GM10266 (cell line): ENCODE results near the gene CRYM.

Experiments used
- DNase-seq: peaks from one replicate; pipeline ENCODE4 v3.0.0; 2012; ENCODE audit errors: extremely low spot score
- CTCF ChIP-seq: IDR thresholded peaks from 2 replicates; pipeline ENCODE4 v1.5.1; 2012; ENCODE audit warnings: mild to moderate bottlenecking, low read depth; ENCODE audit not compliant: control insufficient read depth, insufficient read depth; ENCODE audit errors: missing control alignments

The CRYM gene

GRCh38 chr16:21233521-21234150 lies 44.5 kb downstream of the CRYM start, which contains the start of gene ANKS4B:
Gene ANKS4B (plus strand): TSS chr16:21233699. CDS start chr16:21233738, 39 bp downstream.
- DNase-seq, result no peak

GRCh38 chr16:21233045-21233520 lies 45.0 kb downstream of the CRYM start:
- TF ChIP-seq CTCF, result no peak
- no peak for DNase-seq

More at GRCh38 chr16:21233521-21234150, 44.5 kb downstream of the CRYM start, which contains the start of gene ANKS4B:
- no peak for TF ChIP-seq CTCF

- no peak for TF ChIP-seq CTCF
- no peak for DNase-seq
Observed at GRCh38 chr16:21228361-21228872, 49.7 kb downstream of the CRYM start.

GRCh38 chr16:21227866-21228265 lies 50.2 kb downstream of the CRYM start:
- TF ChIP-seq CTCF, result no peak
- no peak for DNase-seq

GRCh38 chr16:21226749-21227148 lies 51.3 kb downstream of the CRYM start:
- no peak for TF ChIP-seq CTCF
- no peak for DNase-seq

GRCh38 chr16:21224800-21225199 lies 53.3 kb downstream of the CRYM start:
- no peak for TF ChIP-seq CTCF

GRCh38 chr16:21223787-21224186 lies 54.3 kb downstream of the CRYM start:
- DNase-seq, result no peak

More at GRCh38 chr16:21224800-21225199, 53.3 kb downstream of the CRYM start:
- no peak for DNase-seq

More at GRCh38 chr16:21223787-21224186, 54.3 kb downstream of the CRYM start:
- TF ChIP-seq CTCF, result no peak
